Glutamatergic neuron (in vitro differentiated cells): ENCODE data around the gene PWP1. TPM values are rescaled to one million over a fixed set of nuclear protein-coding genes. Genes with fewer than 3 reads are reported as not detected.

Experiments
- DNase-seq: peaks from one replicate; pipeline ENCODE4 v3.0.0; 2022
- H3K27ac Mint-ChIP-seq: one replicate; pipeline ENCODE4 v1.8.0; 2020; ENCODE audit warnings: mild to moderate bottlenecking, mixed read lengths, inconsistent platforms; ENCODE audit not compliant: unreplicated experiment
- H3K27me3 Mint-ChIP-seq: one replicate; pipeline ENCODE4 v1.8.0; 2020; ENCODE audit warnings: mild to moderate bottlenecking, moderate library complexity, mixed read lengths, inconsistent platforms; ENCODE audit not compliant: unreplicated experiment
- H3K36me3 Mint-ChIP-seq: one replicate; pipeline ENCODE4 v1.8.0; 2020; ENCODE audit warnings: mild to moderate bottlenecking, mixed read lengths, inconsistent platforms; ENCODE audit not compliant: unreplicated experiment
- H3K4me1 Mint-ChIP-seq: one replicate; pipeline ENCODE4 v1.8.0; 2020; ENCODE audit warnings: mild to moderate bottlenecking, low read depth, mixed read lengths, inconsistent platforms; ENCODE audit not compliant: unreplicated experiment
- H3K4me3 Mint-ChIP-seq: one replicate; pipeline ENCODE4 v1.8.0; 2020; ENCODE audit warnings: mild to moderate bottlenecking, mixed read lengths, inconsistent platforms; ENCODE audit not compliant: unreplicated experiment
- H3K9me3 Mint-ChIP-seq: one replicate; pipeline ENCODE4 v1.8.0; 2020; ENCODE audit warnings: mild to moderate bottlenecking, moderate library complexity, mixed read lengths, inconsistent platforms; ENCODE audit not compliant: unreplicated experiment
- CTCF ChIP-seq: fragments of 200-600 bp; sonication (generic); IDR thresholded peaks from one replicate; pipeline ENCODE4 v1.5.0; 2021; ENCODE audit not compliant: partially characterized antibody, unreplicated experiment
- total RNA-seq: library from RNA; stranded (reverse); fragmentation: NEBNext Ultra II Directional; extraction: Animal tissue kit (Norgen Biotek cat#: 25700); gene quantifications from one replicate; pipeline ENCODE4 v1.2.1, GENCODE V29; 2021; ENCODE audit not compliant: unreplicated experiment

The PWP1 gene
- total RNA-seq, 1 donor from 2014 or later = 42.2 TPM

- H3K36me3 Mint-ChIP-seq = no peaks in the 10 kb centered on the region
- no peaks in the 10 kb centered on the region for H3K4me1 Mint-ChIP-seq
- H3K27me3 Mint-ChIP-seq = no peaks in the 10 kb centered on the region
- H3K4me3 Mint-ChIP-seq = no peak overlapping the region
- no peak for TF ChIP-seq CTCF
- DNase-seq = no peak
- no peak overlapping the region for H3K27ac Mint-ChIP-seq
- H3K9me3 Mint-ChIP-seq = peaks cover 2% of the 10 kb centered on the region
These were observed 7.9 kb upstream of the PWP1 start for GRCh38 chr12:107677671-107678070.

- DNase-seq = no peak
- no peak for TF ChIP-seq CTCF
- Mint-ChIP-seq H3K4me1 (no peaks in the 10 kb centered on the region), H3K36me3 (no peaks in the 10 kb centered on the region), H3K27me3 (no peaks in the 10 kb centered on the region), H3K9me3 (peaks cover 2% of the 10 kb centered on the region), H3K4me3 (no peak overlapping the region), H3K27ac (no peak overlapping the region)
These were observed 6.3 kb upstream of the PWP1 start for GRCh38 chr12:107679336-107679735.

GRCh38 chr12:107681455-107681835, 4.2 kb upstream of the PWP1 start:
- Mint-ChIP-seq H3K27me3 (peaks cover 5% of the 10 kb centered on the region), H3K4me3 (no peak overlapping the region), H3K9me3 (peaks cover 5% of the 10 kb centered on the region), H3K4me1 (peaks cover 10% of the 10 kb centered on the region), H3K36me3 (no peaks in the 10 kb centered on the region), H3K27ac (no peak overlapping the region)
- no peak for DNase-seq
- no peak for TF ChIP-seq CTCF

GRCh38 chr12:107681836-107682820, 3.5 kb upstream of the PWP1 start:
- Mint-ChIP-seq H3K36me3 (no peaks in the 10 kb centered on the region), H3K9me3 (peaks cover 5% of the 10 kb centered on the region), H3K4me3 (no peak overlapping the region), H3K27me3 (peaks cover 5% of the 10 kb centered on the region), H3K27ac (no peak overlapping the region), H3K4me1 (peaks cover 10% of the 10 kb centered on the region)
- no peak for DNase-seq
- TF ChIP-seq CTCF = no peak
